Ectodermal cell (in vitro differentiated cells): ENCODE measurements around the gene CCSER1.
"Not testable (repeated sequence)": the region's sequence is repeated elsewhere in the genome, so short reads cannot be mapped to it uniquely, and the experiment has no call there.

ENCODE experiments used
- H3K27ac ChIP-seq: 2 replicates; pipeline ENCODE4 v1.7.0; 2013; ENCODE audit warnings: mild to moderate bottlenecking, low read depth, low read length; ENCODE audit not compliant: insufficient read depth, poor library complexity, severe bottlenecking
- H3K27me3 ChIP-seq: 2 replicates; pipeline ENCODE4 v1.7.0; 2013; ENCODE audit warnings: mild to moderate bottlenecking, low read length; ENCODE audit not compliant: insufficient read depth, control insufficient read depth, poor library complexity, severe bottlenecking
- H3K36me3 ChIP-seq: one replicate; pipeline ENCODE4 v1.7.0; 2013; ENCODE audit warnings: low read length; ENCODE audit not compliant: control insufficient read depth, insufficient read depth
- H3K4me1 ChIP-seq: one replicate; pipeline ENCODE4 v1.7.0; 2013; ENCODE audit warnings: low read length; ENCODE audit not compliant: control insufficient read depth, insufficient read depth
- H3K4me3 ChIP-seq: 2 replicates; pipeline ENCODE4 v1.7.0; 2013; ENCODE audit warnings: low read depth, low read length, control low read depth; ENCODE audit not compliant: insufficient read depth
- H3K9me3 ChIP-seq: 2 replicates; pipeline ENCODE4 v1.7.0; 2013; ENCODE audit warnings: mild to moderate bottlenecking, low read length, moderate library complexity; ENCODE audit not compliant: control insufficient read depth
- WGBS, 2 experiments: methylation state at CpG; one replicate each; pipeline ENCODE4 v1.1.7; 2013; ENCODE audit warnings: missing lambda C conversion rate in 2 of 2; 5-methylcytosine and 5-hydroxymethylcytosine counted together

The CCSER1 gene

GRCh38 chr4:91298156-91298700 is 1171.0 kb downstream of the CCSER1 start:
- H3K36me3 ChIP-seq, result no peaks in the 10 kb centered on the region
- H3K27ac ChIP-seq, result no peak overlapping the region
- no peaks in the 10 kb centered on the region for H3K27me3 ChIP-seq
- no peak overlapping the region for H3K4me3 ChIP-seq
- H3K4me1 ChIP-seq, result no peaks in the 10 kb centered on the region
- H3K9me3 ChIP-seq, result no peaks in the 10 kb centered on the region
- 93 to 95% methylated on average over 2 to 3 of the region's 3 CpGs for WGBS, 2 experiments

- no peaks in the 10 kb centered on the region for H3K9me3 ChIP-seq
- WGBS, 2 experiments, result 82 to 83% methylated on average over 1 of the region's 1 CpG
- no peaks in the 10 kb centered on the region for H3K27me3 ChIP-seq
- no peak overlapping the region for H3K4me3 ChIP-seq
- H3K27ac ChIP-seq, result no peak overlapping the region
- no peaks in the 10 kb centered on the region for H3K36me3 ChIP-seq
- no peaks in the 10 kb centered on the region for H3K4me1 ChIP-seq
These were observed 1171.6 kb downstream of the CCSER1 start for GRCh38 chr4:91298824-91299223.

- Histone ChIP-seq H3K27ac (no peak overlapping the region), H3K36me3 (no peaks in the 10 kb centered on the region), H3K27me3 (no peaks in the 10 kb centered on the region), H3K4me1 (no peaks in the 10 kb centered on the region), H3K4me3 (no peak overlapping the region), H3K9me3 (no peaks in the 10 kb centered on the region)
- 89% methylated on average over 2 of the region's 2 CpGs for WGBS, 2 experiments
These were observed 1174.9 kb downstream of the CCSER1 start for GRCh38 chr4:91302120-91302519.

GRCh38 chr4:91304292-91304691 is 1177.1 kb downstream of the CCSER1 start:
- WGBS, 2 experiments, result 86 to 93% methylated on average over 3 of the region's 3 CpGs
- no peaks in the 10 kb centered on the region for H3K9me3 ChIP-seq

GRCh38 chr4:91317434-91317833 is 1190.2 kb downstream of the CCSER1 start:
- Histone ChIP-seq H3K36me3 (no peaks in the 10 kb centered on the region), H3K4me3 (no peak overlapping the region), H3K27me3 (no peaks in the 10 kb centered on the region), H3K4me1 (no peaks in the 10 kb centered on the region), H3K27ac (no peak overlapping the region), H3K9me3 (no peaks in the 10 kb centered on the region)
- WGBS, 2 experiments, result 92 to 97% methylated on average over 4 of the region's 4 CpGs

More at GRCh38 chr4:91304292-91304691, 1177.1 kb downstream of the CCSER1 start:
- Histone ChIP-seq H3K4me1 (no peaks in the 10 kb centered on the region), H3K4me3 (no peak overlapping the region), H3K27me3 (no peaks in the 10 kb centered on the region), H3K36me3 (no peaks in the 10 kb centered on the region), H3K27ac (no peak overlapping the region)

- H3K4me3 ChIP-seq, result no peak overlapping the region
- no peak overlapping the region for H3K27ac ChIP-seq
- H3K4me1 ChIP-seq, result no peaks in the 10 kb centered on the region
- 92 to 95% methylated on average over 4 of the region's 4 CpGs for whole genome bisulfite sequencing, 2 experiments
- H3K36me3 ChIP-seq, result no peaks in the 10 kb centered on the region
- no peaks in the 10 kb centered on the region for H3K27me3 ChIP-seq
- H3K9me3 ChIP-seq, result no peaks in the 10 kb centered on the region
These were observed 1192.5 kb downstream of the CCSER1 start for GRCh38 chr4:91319556-91320268.

GRCh38 chr4:91322961-91323360 is 1195.8 kb downstream of the CCSER1 start:
- Histone ChIP-seq H3K27me3 (no peaks in the 10 kb centered on the region), H3K36me3 (peaks cover 4% of the 10 kb centered on the region), H3K9me3 (peaks cover 5% of the 10 kb centered on the region), H3K4me3 (no peak overlapping the region), H3K27ac (no peak overlapping the region), H3K4me1 (no peaks in the 10 kb centered on the region)
- 90 to 100% methylated on average over 1 of the region's 1 CpG for WGBS, 2 experiments

GRCh38 chr4:91325495-91325894 is 1198.3 kb downstream of the CCSER1 start:
- Histone ChIP-seq H3K27me3 (no peaks in the 10 kb centered on the region), H3K4me1 (no peaks in the 10 kb centered on the region)
- 38 to 45% methylated on average over 1 of the region's 1 CpG for WGBS, 2 experiments

GRCh38 chr4:91326167-91326566 is 1199.0 kb downstream of the CCSER1 start:
- H3K27me3 ChIP-seq, H3K9me3 ChIP-seq, H3K4me3 ChIP-seq, H3K36me3 ChIP-seq, H3K27ac ChIP-seq, H3K4me1 ChIP-seq: not testable (repeated sequence)
- WGBS, 2 experiments, result 95 to 97% methylated on average over 2 of the region's 2 CpGs

More at GRCh38 chr4:91325495-91325894, 1198.3 kb downstream of the CCSER1 start:
- peaks cover 4% of the 10 kb centered on the region for H3K36me3 ChIP-seq
- no peak overlapping the region for H3K27ac ChIP-seq
- no peak overlapping the region for H3K4me3 ChIP-seq
- H3K9me3 ChIP-seq, result peaks cover 5% of the 10 kb centered on the region

GRCh38 chr4:91330555-91331137 is 1203.5 kb downstream of the CCSER1 start:
- H3K9me3 ChIP-seq, result peaks cover 5% of the 10 kb centered on the region
- 88 to 94% methylated on average over 2 of the region's 3 CpGs for WGBS, 2 experiments
- no peaks in the 10 kb centered on the region for H3K27me3 ChIP-seq
- no peaks in the 10 kb centered on the region for H3K4me1 ChIP-seq
- no peak overlapping the region for H3K27ac ChIP-seq
- no peak overlapping the region for H3K4me3 ChIP-seq
- peaks cover 4% of the 10 kb centered on the region for H3K36me3 ChIP-seq
